HG03575 (cell line): Measurements from ENCODE around the gene ZSWIM3.

Source experiments
- ATAC-seq: cut with Tn5 transposase; IDR thresholded peaks from one replicate; pipeline ENCODE4 v1.9.1; 2021; ENCODE audit not compliant: unreplicated experiment, insufficient number of reproducible peaks, low FRiP score; ENCODE audit errors: extremely low read depth

Gene ZSWIM3

GRCh38 chr20:45857114-45857881 lies at the start of gene ZSWIM3, which contains the start of gene ACOT8:
ZSWIM3 (plus strand) TSS chr20:45857614; CDS start chr20:45857826, 212 bp downstream.
ACOT8 (minus strand) TSS chr20:45857392; CDS start chr20:45857315, 77 bp downstream.
- peak; percentile 71 for ATAC-seq

DNA sequence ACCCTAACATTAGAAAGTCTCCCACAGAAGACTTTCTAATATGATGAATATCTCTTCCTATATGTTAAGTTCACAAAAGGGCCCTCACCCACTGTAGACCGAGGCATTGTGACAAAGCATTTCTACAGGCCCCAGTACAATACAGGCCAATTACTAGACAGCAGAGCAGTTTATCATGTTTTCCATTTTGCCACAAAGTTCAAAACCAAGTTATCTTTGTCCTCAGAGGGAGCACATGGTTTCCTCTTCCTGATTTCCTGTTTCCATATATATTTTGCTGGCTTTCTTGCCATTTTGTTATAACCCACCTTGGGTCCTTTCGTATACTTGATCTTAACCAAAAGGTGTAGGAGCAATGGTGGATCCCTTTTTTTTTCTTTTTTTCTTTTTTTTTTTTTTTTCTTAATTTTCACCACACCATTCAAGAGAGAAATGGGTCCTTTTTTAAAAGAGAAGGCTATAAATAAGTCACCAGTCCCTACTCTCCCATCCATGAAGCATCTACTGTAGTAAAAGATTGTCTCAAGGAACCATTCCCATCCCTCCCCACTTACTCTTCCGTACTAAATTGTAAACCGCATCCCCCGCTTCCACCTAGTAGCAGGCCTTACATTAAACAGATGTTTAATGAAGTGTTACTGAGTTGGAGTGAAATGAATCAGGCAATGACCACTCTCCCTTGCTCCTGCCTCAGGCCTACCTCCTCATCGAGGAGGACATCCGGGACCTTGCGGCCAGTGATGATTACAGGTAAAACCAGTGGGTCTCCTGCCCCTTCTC lies 47.0 kb upstream of the ZSWIM3 start:
- ATAC-seq: no peak

DNA sequence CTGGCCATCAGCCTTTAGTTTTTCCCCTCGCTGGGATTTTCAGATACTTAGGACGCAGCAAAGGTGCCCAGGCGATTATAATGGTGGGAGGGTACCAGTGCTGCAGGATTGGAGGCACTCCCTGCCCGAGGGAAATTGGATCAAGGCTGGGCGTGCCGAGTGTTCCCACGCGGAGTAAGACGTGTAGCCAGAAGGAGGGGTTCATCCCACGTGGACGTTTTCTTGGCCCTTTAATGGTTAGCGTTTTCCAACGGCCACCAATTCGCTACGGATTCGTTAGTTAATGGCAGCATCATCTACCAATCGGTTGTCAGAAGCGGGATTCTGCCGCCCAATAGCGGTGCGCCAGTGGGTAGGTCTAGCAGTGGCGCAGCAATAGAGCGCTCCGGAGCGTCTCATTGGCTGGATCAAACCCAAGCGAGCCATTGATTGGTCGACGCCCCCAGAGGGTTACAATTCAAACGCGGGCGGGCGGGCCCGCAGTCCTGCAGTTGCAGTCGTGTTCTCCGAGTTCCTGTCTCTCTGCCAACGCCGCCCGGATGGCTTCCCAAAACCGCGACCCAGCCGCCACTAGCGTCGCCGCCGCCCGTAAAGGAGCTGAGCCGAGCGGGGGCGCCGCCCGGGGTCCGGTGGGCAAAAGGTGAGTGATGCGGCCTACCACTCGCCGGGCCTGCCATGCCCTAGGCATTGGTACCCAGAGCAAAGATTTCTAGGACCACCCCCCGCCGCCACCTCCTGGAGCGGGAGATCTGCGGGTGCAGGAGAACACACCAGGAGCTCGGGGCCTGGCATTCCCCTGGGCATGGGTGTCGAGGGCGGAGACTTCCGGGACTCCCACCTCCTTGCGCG lies 45.0 kb upstream of the ZSWIM3 start, which contains the start of gene UBE2C:
Gene UBE2C (plus strand): TSS at position 488 of the 849 bp plus-strand sequence. CDS start 52 bp downstream, at position 540.
- peak; percentile 91 for ATAC-seq

GRCh38 chr20:45813006-45813340 lies 44.4 kb upstream of the ZSWIM3 start:
- no peak for ATAC-seq

DNA sequence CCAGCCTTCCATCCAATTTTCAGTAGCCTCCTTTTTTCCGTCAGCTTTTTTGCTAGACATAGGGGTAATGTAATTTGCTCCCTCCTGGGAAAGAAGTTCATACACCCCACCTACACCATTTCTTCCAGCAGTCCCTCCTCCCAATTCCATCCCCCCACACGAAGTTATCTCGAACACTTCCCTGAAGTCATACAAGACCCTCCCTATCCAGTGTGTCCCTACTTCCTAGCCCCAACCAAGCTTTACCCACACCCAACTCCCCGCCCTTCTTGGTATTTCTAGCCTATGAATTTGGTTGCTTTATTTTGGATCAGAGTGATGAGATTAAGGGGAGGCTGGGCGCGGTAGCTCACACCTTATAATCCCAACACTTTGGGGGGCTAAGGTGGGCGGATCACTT lies 43.9 kb upstream of the ZSWIM3 start:
- no peak for ATAC-seq

GRCh38 chr20:45814314-45814713 lies 43.1 kb upstream of the ZSWIM3 start:
- no peak for ATAC-seq

DNA sequence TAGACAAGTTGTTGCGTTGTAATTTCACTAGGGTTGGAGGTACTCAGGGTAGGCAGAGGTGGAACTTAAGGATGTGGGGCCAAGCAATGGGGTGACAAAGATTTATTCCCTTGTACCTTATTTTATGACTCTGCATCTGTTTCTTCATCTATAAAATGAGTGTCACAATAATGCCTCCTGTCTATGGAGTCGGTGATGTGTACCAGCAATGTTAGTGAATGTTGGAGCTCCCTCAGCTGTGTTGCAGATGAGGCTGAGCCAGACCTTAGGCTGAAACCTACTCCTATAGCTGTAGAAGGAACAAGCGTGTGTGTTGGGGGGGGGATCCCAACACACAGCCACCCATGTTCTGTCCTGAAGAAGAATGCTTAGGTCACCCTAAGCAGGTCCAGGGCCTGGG lies 40.5 kb upstream of the ZSWIM3 start:
- no peak for ATAC-seq

DNA sequence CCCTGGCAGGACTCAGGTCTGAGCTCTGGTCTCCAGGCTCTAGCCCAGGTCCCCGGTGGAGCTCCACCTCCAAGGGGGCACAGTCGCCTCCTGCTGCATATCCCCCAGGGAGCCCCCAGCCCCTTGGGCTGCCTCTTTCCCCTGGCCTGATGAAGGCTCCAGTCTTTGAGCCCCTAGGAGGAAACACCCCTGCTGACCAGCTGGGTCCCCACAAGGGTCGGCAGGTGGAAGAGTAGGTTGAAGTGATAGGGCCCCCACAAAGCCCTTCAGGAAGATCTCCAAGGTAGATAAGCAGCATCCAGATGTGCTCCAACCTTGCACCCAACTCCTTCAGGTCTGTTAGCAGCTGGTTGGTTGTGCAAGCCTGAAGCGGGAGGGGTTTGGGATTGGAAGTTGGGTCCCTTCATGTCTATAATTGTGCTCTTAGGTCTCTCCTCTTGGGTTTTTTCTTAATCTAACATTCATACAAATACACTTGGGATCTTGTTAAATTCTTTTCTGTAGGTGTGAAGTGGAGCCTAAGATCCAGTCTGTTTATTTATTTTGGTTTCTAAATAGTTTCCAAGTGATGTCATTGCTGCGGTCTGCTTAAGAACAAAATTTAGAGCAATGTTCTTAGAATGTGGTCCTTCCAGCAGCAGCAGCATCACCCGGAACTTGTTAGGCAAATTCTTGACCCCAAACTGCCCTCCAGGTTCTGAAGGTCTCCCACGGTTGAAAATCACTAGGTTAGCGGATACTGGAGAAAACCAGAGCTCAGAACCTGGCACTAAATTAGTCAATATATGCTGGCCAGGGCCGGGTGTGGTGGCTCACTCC lies 39.8 kb upstream of the ZSWIM3 start:
- ATAC-seq: no peak

DNA sequence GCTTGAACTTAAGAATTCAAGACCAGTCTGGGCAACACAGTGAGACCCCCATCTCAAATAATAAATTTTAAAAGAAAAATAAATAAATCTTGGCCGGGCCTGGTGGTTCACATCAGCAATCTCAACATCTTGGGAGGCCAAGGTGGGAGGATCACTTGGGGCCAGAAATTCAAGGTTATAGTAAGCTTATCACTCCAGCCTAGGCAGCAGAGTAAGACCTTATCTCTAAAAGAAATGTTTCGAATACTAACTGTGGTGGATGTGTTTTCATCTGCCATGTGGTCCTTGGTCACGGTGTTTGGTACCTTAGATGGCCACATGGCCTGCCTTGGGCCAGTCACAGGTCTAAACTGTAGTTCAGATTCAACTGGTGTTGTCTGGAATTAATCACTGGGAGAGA lies 39.2 kb upstream of the ZSWIM3 start:
- ATAC-seq: no peak

DNA sequence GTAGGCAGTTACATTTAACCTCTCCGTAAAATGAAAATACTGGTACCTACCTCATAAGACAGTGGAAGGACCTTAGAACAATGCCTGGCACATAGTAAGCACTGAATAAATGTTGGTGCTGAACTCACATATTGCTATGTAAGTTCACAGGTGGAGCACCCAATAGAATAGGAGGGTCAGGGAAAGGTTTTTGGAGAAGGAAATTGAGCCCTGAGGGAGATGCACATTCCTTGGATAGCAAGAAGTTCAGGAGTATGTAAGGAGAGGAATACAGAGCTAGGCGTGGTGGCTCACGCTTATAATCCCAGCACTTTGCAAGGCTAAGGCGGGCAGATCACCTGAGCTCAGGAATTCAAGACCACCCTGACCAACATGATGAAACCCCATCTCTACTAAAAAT lies 37.9 kb upstream of the ZSWIM3 start:
- no peak for ATAC-seq

DNA sequence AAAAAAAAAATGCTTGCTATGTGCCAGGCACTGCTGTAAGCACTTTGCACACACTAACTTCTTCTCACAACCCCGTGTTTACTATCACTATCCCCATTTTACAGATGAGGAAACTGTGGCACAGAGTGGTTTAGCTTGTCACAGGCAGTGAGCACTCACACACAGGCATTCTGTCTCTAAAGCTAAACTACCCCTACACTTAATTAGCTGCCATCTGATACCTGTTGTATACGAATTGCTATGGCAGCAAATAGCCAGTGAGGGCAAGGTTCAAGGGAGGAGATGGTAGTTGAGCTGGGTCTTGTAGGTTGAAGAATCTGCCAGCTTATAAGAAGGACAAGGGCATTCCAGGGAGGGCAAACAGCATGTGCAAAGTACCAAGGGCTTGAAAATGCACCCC lies 35.5 kb upstream of the ZSWIM3 start:
- ATAC-seq: no peak

DNA sequence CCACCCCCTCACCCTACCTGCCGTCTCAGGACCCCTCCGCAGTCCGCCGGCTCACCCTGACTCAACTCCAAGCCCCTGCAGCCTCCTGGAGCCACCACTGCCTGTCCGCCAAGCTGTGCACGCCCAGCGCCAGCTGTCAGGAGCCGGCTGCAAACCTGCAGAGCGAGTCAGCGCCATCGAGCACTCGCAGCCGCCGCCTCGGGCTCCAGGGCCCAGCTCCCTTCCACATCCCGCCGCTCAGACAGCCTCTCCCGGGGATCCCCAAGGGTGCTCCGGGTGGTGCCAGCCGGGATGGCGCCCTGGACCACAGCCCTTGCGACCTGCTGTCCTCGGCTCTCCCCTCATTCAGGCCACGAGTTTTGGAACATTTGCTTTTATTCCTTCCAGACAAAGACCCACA lies 34.6 kb upstream of the ZSWIM3 start:
- ATAC-seq: no peak

DNA sequence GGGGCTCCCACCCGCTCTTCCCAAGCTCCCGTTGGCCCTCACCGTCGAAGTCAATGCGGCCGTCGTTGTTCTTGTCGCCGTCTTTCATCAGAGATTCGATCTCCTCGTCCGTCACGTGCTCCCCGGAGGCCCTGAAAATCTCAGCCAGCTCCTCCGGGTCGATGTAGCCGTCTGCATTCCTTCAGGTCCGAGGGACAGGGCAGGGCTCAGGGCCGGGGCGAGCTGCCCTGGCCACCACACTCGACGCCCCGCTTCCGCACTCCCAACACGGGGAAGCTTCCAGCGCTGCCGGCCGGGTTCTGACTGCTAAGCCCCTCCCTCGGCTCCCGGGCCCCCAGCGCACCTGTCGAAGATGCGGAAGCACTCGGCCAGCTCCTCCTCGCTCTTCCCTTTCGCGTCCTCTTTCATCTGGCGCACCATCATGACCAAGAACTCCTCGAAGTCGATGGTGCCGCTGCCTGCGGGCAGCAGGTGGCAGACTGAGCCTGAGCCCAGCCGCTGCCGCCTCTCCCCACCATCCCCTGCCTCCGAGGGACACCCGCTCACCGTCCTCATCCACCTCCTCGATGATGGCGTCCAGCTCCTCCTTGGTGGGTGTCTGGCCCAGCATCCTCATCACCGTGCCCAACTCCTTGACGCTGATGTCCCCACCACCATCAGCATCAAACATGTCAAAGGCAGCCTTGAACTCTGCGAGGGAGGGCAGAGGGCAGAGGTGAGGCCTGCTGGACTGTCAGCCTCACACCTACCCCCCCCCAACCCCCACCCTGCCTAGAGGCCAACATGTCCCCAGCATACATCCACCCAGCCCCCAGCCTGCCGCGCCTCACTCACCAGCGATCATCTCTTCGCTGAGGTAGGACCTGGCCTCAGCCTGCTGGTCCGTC lies 33.2 kb upstream of the ZSWIM3 start:
- ATAC-seq: no peak

- no peak for ATAC-seq
These were observed 30.9 kb upstream of the ZSWIM3 start for GRCh38 chr20:45826381-45827019.

DNA sequence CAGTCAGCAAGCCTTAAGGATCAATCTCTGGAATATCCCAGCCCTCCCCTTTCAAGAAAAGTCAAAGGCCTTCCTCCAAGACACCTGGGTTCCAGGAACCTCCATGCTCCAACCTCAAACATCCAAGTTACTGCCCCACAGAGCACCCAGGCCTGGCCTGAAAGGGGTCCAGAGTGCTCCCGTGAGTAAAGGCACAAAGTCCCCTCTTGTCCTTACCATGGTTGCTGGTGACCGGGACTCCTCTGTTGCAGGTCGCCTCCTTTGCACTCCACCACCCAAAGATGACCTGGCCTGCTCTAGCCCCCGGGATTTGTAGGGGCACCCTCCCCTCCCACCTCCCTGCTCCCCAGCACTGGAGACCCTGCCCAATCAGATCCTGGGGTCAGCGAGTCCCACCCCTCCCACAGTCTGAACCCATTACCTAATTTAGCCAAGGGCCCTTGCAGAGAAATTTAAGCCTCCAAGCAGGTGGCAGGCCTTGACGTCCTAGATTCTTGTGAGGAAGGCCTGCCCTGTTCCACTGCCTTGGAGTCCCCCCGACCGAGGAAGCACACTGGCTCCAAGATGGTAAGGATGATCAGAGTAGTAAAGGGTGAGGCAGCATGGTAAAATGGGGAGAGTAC lies 30.3 kb upstream of the ZSWIM3 start, which contains the start of gene TNNC2:
Gene TNNC2 (minus strand): TSS at position 283 of the 623 bp plus-strand sequence. CDS start 64 bp downstream, at position 219.
- ATAC-seq: no peak

GRCh38 chr20:45827712-45828111 lies 29.7 kb upstream of the ZSWIM3 start:
- ATAC-seq: no peak

GRCh38 chr20:45828589-45828988 lies 28.8 kb upstream of the ZSWIM3 start:
- no peak for ATAC-seq
